ENCODE results near the gene CRTAC1.

CRTAC1 gene

GRCh38 chr10:97916586-97916985, 113.8 kb downstream of the CRTAC1 start:
- Histone ChIP-seq H3K27me3 (ENCODE audit: control insufficient read depth, insufficient read depth, low read length) (peaks cover 23% of the 10 kb centered on the region), H3K36me3 (ENCODE audit: control insufficient read depth, insufficient read depth, low read length) (no peaks in the 10 kb centered on the region), H3K4me1 (ENCODE audit: control insufficient read depth, insufficient read depth, low read length) (no peaks in the 10 kb centered on the region), H3K9me3 (ENCODE audit: control insufficient read depth, insufficient read depth, low read length) (no peaks in the 10 kb centered on the region), H3K4me3 (ENCODE audit: low read depth, low read length) (no peak overlapping the region), H3K9ac (ENCODE audit: low read depth, low read length) (no peak overlapping the region)

- no peaks in the 10 kb centered on the region for H3K36me3 ChIP-seq (ENCODE audit: control insufficient read depth, insufficient read depth, low read length)
- H3K9me3 ChIP-seq (ENCODE audit: control insufficient read depth, insufficient read depth, low read length) = no peaks in the 10 kb centered on the region
- H3K4me3 ChIP-seq (ENCODE audit: low read depth, low read length) = no peak overlapping the region
- no peaks in the 10 kb centered on the region for H3K4me1 ChIP-seq (ENCODE audit: control insufficient read depth, insufficient read depth, low read length)
- H3K9ac ChIP-seq (ENCODE audit: low read depth, low read length) = no peak overlapping the region
- H3K27me3 ChIP-seq (ENCODE audit: control insufficient read depth, insufficient read depth, low read length) = peaks cover 23% of the 10 kb centered on the region
Measured at GRCh38 chr10:97915346-97916131, 114.9 kb downstream of the CRTAC1 start.

- no peaks in the 10 kb centered on the region for H3K9me3 ChIP-seq (ENCODE audit: control insufficient read depth, insufficient read depth, low read length)
- H3K9ac ChIP-seq (ENCODE audit: low read depth, low read length) = no peak overlapping the region
- no peaks in the 10 kb centered on the region for H3K4me1 ChIP-seq (ENCODE audit: control insufficient read depth, insufficient read depth, low read length)
- H3K36me3 ChIP-seq (ENCODE audit: control insufficient read depth, insufficient read depth, low read length) = no peaks in the 10 kb centered on the region
- H3K4me3 ChIP-seq (ENCODE audit: low read depth, low read length) = no peak overlapping the region
- peaks cover 23% of the 10 kb centered on the region for H3K27me3 ChIP-seq (ENCODE audit: control insufficient read depth, insufficient read depth, low read length)
Measured at GRCh38 chr10:97914837-97915211, 115.6 kb downstream of the CRTAC1 start.

- H3K4me1 ChIP-seq (ENCODE audit: control insufficient read depth, insufficient read depth, low read length) = no peaks in the 10 kb centered on the region
Measured at GRCh38 chr10:97914171-97914836, 116.1 kb downstream of the CRTAC1 start.

GRCh38 chr10:97913614-97914013, 116.8 kb downstream of the CRTAC1 start:
- Histone ChIP-seq H3K9me3 (ENCODE audit: control insufficient read depth, insufficient read depth, low read length) (no peaks in the 10 kb centered on the region), H3K36me3 (ENCODE audit: control insufficient read depth, insufficient read depth, low read length) (no peaks in the 10 kb centered on the region), H3K4me3 (ENCODE audit: low read depth, low read length) (no peak overlapping the region), H3K4me1 (ENCODE audit: control insufficient read depth, insufficient read depth, low read length) (no peaks in the 10 kb centered on the region), H3K27me3 (ENCODE audit: control insufficient read depth, insufficient read depth, low read length) (peaks cover 23% of the 10 kb centered on the region), H3K9ac (ENCODE audit: low read depth, low read length) (no peak overlapping the region)

More at GRCh38 chr10:97914171-97914836, 116.1 kb downstream of the CRTAC1 start:
- no peak overlapping the region for H3K9ac ChIP-seq (ENCODE audit: low read depth, low read length)
- H3K27me3 ChIP-seq (ENCODE audit: control insufficient read depth, insufficient read depth, low read length) = peaks cover 23% of the 10 kb centered on the region
- no peaks in the 10 kb centered on the region for H3K36me3 ChIP-seq (ENCODE audit: control insufficient read depth, insufficient read depth, low read length)
- H3K4me3 ChIP-seq (ENCODE audit: low read depth, low read length) = no peak overlapping the region
- H3K9me3 ChIP-seq (ENCODE audit: control insufficient read depth, insufficient read depth, low read length) = no peaks in the 10 kb centered on the region

- Histone ChIP-seq H3K9ac (ENCODE audit: low read depth, low read length) (no peak overlapping the region), H3K27me3 (ENCODE audit: control insufficient read depth, insufficient read depth, low read length) (peaks cover 23% of the 10 kb centered on the region), H3K9me3 (ENCODE audit: control insufficient read depth, insufficient read depth, low read length) (no peaks in the 10 kb centered on the region), H3K4me1 (ENCODE audit: control insufficient read depth, insufficient read depth, low read length) (no peaks in the 10 kb centered on the region), H3K36me3 (ENCODE audit: control insufficient read depth, insufficient read depth, low read length) (no peaks in the 10 kb centered on the region), H3K4me3 (ENCODE audit: low read depth, low read length) (no peak overlapping the region)
Measured at GRCh38 chr10:97913193-97913592, 117.2 kb downstream of the CRTAC1 start.

GRCh38 chr10:97911217-97911616, 119.2 kb downstream of the CRTAC1 start:
- no peaks in the 10 kb centered on the region for H3K9me3 ChIP-seq (ENCODE audit: control insufficient read depth, insufficient read depth, low read length)
- H3K4me3 ChIP-seq (ENCODE audit: low read depth, low read length) = no peak overlapping the region
- no peak overlapping the region for H3K9ac ChIP-seq (ENCODE audit: low read depth, low read length)
- H3K36me3 ChIP-seq (ENCODE audit: control insufficient read depth, insufficient read depth, low read length) = no peaks in the 10 kb centered on the region
- peaks cover 13% of the 10 kb centered on the region for H3K27me3 ChIP-seq (ENCODE audit: control insufficient read depth, insufficient read depth, low read length)
- H3K4me1 ChIP-seq (ENCODE audit: control insufficient read depth, insufficient read depth, low read length) = no peaks in the 10 kb centered on the region

- Histone ChIP-seq H3K9me3 (ENCODE audit: control insufficient read depth, insufficient read depth, low read length) (no peaks in the 10 kb centered on the region), H3K9ac (ENCODE audit: low read depth, low read length) (no peak overlapping the region), H3K27me3 (ENCODE audit: control insufficient read depth, insufficient read depth, low read length) (peaks cover 9% of the 10 kb centered on the region), H3K4me1 (ENCODE audit: control insufficient read depth, insufficient read depth, low read length) (no peaks in the 10 kb centered on the region), H3K4me3 (ENCODE audit: low read depth, low read length) (no peak overlapping the region), H3K36me3 (ENCODE audit: control insufficient read depth, insufficient read depth, low read length) (no peaks in the 10 kb centered on the region)
Measured at GRCh38 chr10:97910661-97911060, 119.8 kb downstream of the CRTAC1 start.

GRCh38 chr10:97907830-97908229, 122.6 kb downstream of the CRTAC1 start:
- no peaks in the 10 kb centered on the region for H3K27me3 ChIP-seq (ENCODE audit: control insufficient read depth, insufficient read depth, low read length)
- no peaks in the 10 kb centered on the region for H3K36me3 ChIP-seq (ENCODE audit: control insufficient read depth, insufficient read depth, low read length)
- H3K4me3 ChIP-seq (ENCODE audit: low read depth, low read length) = no peak overlapping the region
- no peaks in the 10 kb centered on the region for H3K4me1 ChIP-seq (ENCODE audit: control insufficient read depth, insufficient read depth, low read length)
- no peak overlapping the region for H3K9ac ChIP-seq (ENCODE audit: low read depth, low read length)
- no peaks in the 10 kb centered on the region for H3K9me3 ChIP-seq (ENCODE audit: control insufficient read depth, insufficient read depth, low read length)

GRCh38 chr10:97907211-97907610, 123.2 kb downstream of the CRTAC1 start:
- Histone ChIP-seq H3K9ac (ENCODE audit: low read depth, low read length) (no peak overlapping the region), H3K9me3 (ENCODE audit: control insufficient read depth, insufficient read depth, low read length) (no peaks in the 10 kb centered on the region), H3K4me1 (ENCODE audit: control insufficient read depth, insufficient read depth, low read length) (no peaks in the 10 kb centered on the region), H3K36me3 (ENCODE audit: control insufficient read depth, insufficient read depth, low read length) (no peaks in the 10 kb centered on the region), H3K27me3 (ENCODE audit: control insufficient read depth, insufficient read depth, low read length) (no peaks in the 10 kb centered on the region), H3K4me3 (ENCODE audit: low read depth, low read length) (no peak overlapping the region)

GRCh38 chr10:97905276-97905675, 125.1 kb downstream of the CRTAC1 start:
- Histone ChIP-seq H3K9ac (ENCODE audit: low read depth, low read length) (no peak overlapping the region), H3K27me3 (ENCODE audit: control insufficient read depth, insufficient read depth, low read length) (no peaks in the 10 kb centered on the region), H3K4me3 (ENCODE audit: low read depth, low read length) (no peak overlapping the region), H3K9me3 (ENCODE audit: control insufficient read depth, insufficient read depth, low read length) (no peaks in the 10 kb centered on the region), H3K4me1 (ENCODE audit: control insufficient read depth, insufficient read depth, low read length) (no peaks in the 10 kb centered on the region), H3K36me3 (ENCODE audit: control insufficient read depth, insufficient read depth, low read length) (no peaks in the 10 kb centered on the region)

- no peak overlapping the region for H3K9ac ChIP-seq (ENCODE audit: low read depth, low read length)
- H3K4me1 ChIP-seq (ENCODE audit: control insufficient read depth, insufficient read depth, low read length) = no peaks in the 10 kb centered on the region
- no peaks in the 10 kb centered on the region for H3K27me3 ChIP-seq (ENCODE audit: control insufficient read depth, insufficient read depth, low read length)
- H3K4me3 ChIP-seq (ENCODE audit: low read depth, low read length) = no peak overlapping the region
- no peaks in the 10 kb centered on the region for H3K36me3 ChIP-seq (ENCODE audit: control insufficient read depth, insufficient read depth, low read length)
- H3K9me3 ChIP-seq (ENCODE audit: control insufficient read depth, insufficient read depth, low read length) = no peaks in the 10 kb centered on the region
Measured at GRCh38 chr10:97904576-97904975, 125.8 kb downstream of the CRTAC1 start.
